HepG2 (cell line): Measurements from ENCODE around the gene FAM199X. TPM values are rescaled to one million over a fixed set of nuclear protein-coding genes. Genes with fewer than 3 reads are reported as not detected.

Experiments
- ELF3 ChIP-seq: IDR thresholded peaks from 2 replicates; pipeline ENCODE4 v1.6.1; 2016; ENCODE audit warnings: missing genetic modification reagents, missing compliant biosample characterization
- HMGXB4 ChIP-seq, 2 experiments: sonication (generic) in 1 of 2; formaldehyde crosslinking in 1 of 2; IDR thresholded peaks; 2 replicates each; pipeline versions ENCODE4 v1.4.0 to v1.6.1; 2018 to 2020; ENCODE audit warnings: missing genetic modification reagents in 2 of 2, borderline replicate concordance in 1 of 2, low read depth in 1 of 2, mild to moderate bottlenecking in 1 of 2, missing biosample characterization in 1 of 2
- MAFF ChIP-seq: IDR thresholded peaks from 2 replicates; pipeline ENCODE4 v1.6.1; 2011; ENCODE audit warnings: low read depth, low read length, improper control_type of control experiment
- NR1H2 ChIP-seq: sonication (generic); formaldehyde crosslinking; IDR thresholded peaks from 2 replicates; pipeline ENCODE4 v1.8.1; 2022; ENCODE audit warnings: low read depth, missing genetic modification reagents, borderline replicate concordance
- POGZ ChIP-seq: sonication (generic); formaldehyde crosslinking; IDR thresholded peaks from 2 replicates; pipeline ENCODE4 v1.4.0; 2020; ENCODE audit warnings: mild to moderate bottlenecking, missing genetic modification reagents
- RORA ChIP-seq: sonication (generic); formaldehyde crosslinking; IDR thresholded peaks from 2 replicates; pipeline ENCODE4 v1.5.0; 2020; ENCODE audit warnings: mild to moderate bottlenecking, missing genetic modification reagents, moderate library complexity
- SMARCE1 ChIP-seq: fragments of 450-650 bp; IDR thresholded peaks from 2 replicates; pipeline ENCODE4 v1.6.1; 2017; ENCODE audit warnings: borderline replicate concordance
- SMC3 ChIP-seq: IDR thresholded peaks from 2 replicates; pipeline ENCODE4 v1.6.1; 2011; ENCODE audit warnings: low read length, improper control_type of control experiment
- SYNCRIP ChIP-seq: fragments of 200-400 bp; formaldehyde crosslinking; IDR thresholded peaks from 2 replicates; pipeline ENCODE4 v1.6.1; 2018; ENCODE audit warnings: mild to moderate bottlenecking, low read depth, low read length; ENCODE audit not compliant: insufficient read depth
- TRIM24 ChIP-seq: sonication (generic); formaldehyde crosslinking; IDR thresholded peaks from 2 replicates; pipeline ENCODE4 v1.8.0; 2022; ENCODE audit warnings: mild to moderate bottlenecking, missing genetic modification reagents
- WIZ ChIP-seq: sonication (generic); formaldehyde crosslinking; IDR thresholded peaks from 2 replicates; pipeline ENCODE4 v1.5.1; 2020; ENCODE audit warnings: mild to moderate bottlenecking, missing genetic modification reagents
- YY1 ChIP-seq: IDR thresholded peaks from 2 replicates; pipeline ENCODE4 v1.6.1; 2011; ENCODE audit warnings: low read length, low read depth, moderate library complexity, mild to moderate bottlenecking; ENCODE audit not compliant: insufficient read depth, insufficient replicate concordance
- ZNF34 ChIP-seq: sonication (generic); formaldehyde crosslinking; IDR thresholded peaks from 2 replicates; pipeline ENCODE4 v1.4.0; 2020; ENCODE audit warnings: mild to moderate bottlenecking, missing genetic modification reagents, borderline replicate concordance
- polyA plus RNA-seq, 8 experiments: library from polyadenylated mRNA; depleted of rRNA in 3 of 8; stranded (reverse) in 7 of 8; unstranded in 1 of 8; fragments of >200 nt; fragmentation: Illumina TruSeq in 4 of 8; extraction: Trizol in 4 of 8; gene quantifications; 2 replicates each; pipeline versions ENCODE4 v1.2.1 to v1.2.3, GENCODE V29; 2011 to 2016; ENCODE audit warnings: low read depth in 4 of 8, missing spikeins in 1 of 8, mixed read lengths in 1 of 8; ENCODE audit not compliant: insufficient read depth in 1 of 8
- total RNA-seq, 5 experiments: library from RNA; depleted of rRNA; stranded (reverse); fragments of >200 nt; fragmentation: Illumina TruSeq; extraction: Trizol; gene quantifications; 2 replicates each; pipeline ENCODE4 v1.2.3, GENCODE V29; 2016; ENCODE audit warnings: low read depth in 1 of 5
- TF ChIP-seq, protein P1 (sequence below): sonication (generic); formaldehyde crosslinking; IDR thresholded peaks from 2 replicates; pipeline ENCODE4 v1.5.1; 2020; ENCODE audit warnings: missing genetic modification reagents, mild to moderate bottlenecking, borderline replicate concordance
- TF ChIP-seq, protein P2 (sequence below): sonication (generic); formaldehyde crosslinking; IDR thresholded peaks from 2 replicates; pipeline ENCODE4 v1.5.1; 2020; ENCODE audit warnings: mild to moderate bottlenecking, missing genetic modification reagents, moderate library complexity
- TF ChIP-seq, protein P3 (sequence below): sonication (generic); formaldehyde crosslinking; IDR thresholded peaks from 2 replicates; pipeline ENCODE4 v1.9.0; 2022; ENCODE audit warnings: low read depth, missing genetic modification reagents

Gene FAM199X
- total and polyA plus RNA-seq, 2 of the 13 experiments (the other 11 are each of a cell fraction or from before 2014, with no cell fraction given) = 5.1 to 18.0 TPM

- TF ChIP-seq, protein P1, sequence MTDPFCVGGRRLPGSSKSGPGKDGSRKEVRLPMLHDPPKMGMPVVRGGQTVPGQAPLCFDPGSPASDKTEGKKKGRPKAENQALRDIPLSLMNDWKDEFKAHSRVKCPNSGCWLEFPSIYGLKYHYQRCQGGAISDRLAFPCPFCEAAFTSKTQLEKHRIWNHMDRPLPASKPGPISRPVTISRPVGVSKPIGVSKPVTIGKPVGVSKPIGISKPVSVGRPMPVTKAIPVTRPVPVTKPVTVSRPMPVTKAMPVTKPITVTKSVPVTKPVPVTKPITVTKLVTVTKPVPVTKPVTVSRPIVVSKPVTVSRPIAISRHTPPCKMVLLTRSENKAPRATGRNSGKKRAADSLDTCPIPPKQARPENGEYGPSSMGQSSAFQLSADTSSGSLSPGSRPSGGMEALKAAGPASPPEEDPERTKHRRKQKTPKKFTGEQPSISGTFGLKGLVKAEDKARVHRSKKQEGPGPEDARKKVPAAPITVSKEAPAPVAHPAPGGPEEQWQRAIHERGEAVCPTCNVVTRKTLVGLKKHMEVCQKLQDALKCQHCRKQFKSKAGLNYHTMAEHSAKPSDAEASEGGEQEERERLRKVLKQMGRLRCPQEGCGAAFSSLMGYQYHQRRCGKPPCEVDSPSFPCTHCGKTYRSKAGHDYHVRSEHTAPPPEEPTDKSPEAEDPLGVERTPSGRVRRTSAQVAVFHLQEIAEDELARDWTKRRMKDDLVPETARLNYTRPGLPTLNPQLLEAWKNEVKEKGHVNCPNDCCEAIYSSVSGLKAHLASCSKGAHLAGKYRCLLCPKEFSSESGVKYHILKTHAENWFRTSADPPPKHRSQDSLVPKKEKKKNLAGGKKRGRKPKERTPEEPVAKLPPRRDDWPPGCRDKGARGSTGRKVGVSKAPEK (CRISPR knock-in tag) = no peak
- no peak for TF ChIP-seq WIZ
- TF ChIP-seq SMARCE1 = no peak
- TF ChIP-seq POGZ (CRISPR knock-in tag) = no peak
- TF ChIP-seq ELF3 (CRISPR knock-in tag) = no peak
- TF ChIP-seq MAFF = no peak
- no peak for TF ChIP-seq TRIM24 (CRISPR knock-in tag)
- TF ChIP-seq YY1 = no peak
- TF ChIP-seq ZNF34 (CRISPR knock-in tag) = no peak
- TF ChIP-seq NR1H2 (CRISPR knock-in tag) = no peak
- TF ChIP-seq RORA (CRISPR knock-in tag) = no peak
- TF ChIP-seq, protein P2, sequence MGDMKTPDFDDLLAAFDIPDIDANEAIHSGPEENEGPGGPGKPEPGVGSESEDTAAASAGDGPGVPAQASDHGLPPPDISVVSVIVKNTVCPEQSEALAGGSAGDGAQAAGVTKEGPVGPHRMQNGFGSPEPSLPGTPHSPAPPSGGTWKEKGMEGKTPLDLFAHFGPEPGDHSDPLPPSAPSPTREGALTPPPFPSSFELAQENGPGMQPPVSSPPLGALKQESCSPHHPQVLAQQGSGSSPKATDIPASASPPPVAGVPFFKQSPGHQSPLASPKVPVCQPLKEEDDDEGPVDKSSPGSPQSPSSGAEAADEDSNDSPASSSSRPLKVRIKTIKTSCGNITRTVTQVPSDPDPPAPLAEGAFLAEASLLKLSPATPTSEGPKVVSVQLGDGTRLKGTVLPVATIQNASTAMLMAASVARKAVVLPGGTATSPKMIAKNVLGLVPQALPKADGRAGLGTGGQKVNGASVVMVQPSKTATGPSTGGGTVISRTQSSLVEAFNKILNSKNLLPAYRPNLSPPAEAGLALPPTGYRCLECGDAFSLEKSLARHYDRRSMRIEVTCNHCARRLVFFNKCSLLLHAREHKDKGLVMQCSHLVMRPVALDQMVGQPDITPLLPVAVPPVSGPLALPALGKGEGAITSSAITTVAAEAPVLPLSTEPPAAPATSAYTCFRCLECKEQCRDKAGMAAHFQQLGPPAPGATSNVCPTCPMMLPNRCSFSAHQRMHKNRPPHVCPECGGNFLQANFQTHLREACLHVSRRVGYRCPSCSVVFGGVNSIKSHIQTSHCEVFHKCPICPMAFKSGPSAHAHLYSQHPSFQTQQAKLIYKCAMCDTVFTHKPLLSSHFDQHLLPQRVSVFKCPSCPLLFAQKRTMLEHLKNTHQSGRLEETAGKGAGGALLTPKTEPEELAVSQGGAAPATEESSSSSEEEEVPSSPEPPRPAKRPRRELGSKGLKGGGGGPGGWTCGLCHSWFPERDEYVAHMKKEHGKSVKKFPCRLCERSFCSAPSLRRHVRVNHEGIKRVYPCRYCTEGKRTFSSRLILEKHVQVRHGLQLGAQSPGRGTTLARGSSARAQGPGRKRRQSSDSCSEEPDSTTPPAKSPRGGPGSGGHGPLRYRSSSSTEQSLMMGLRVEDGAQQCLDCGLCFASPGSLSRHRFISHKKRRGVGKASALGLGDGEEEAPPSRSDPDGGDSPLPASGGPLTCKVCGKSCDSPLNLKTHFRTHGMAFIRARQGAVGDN = peak; percentile 29
- no peak for TF ChIP-seq SYNCRIP
- no peak for TF ChIP-seq HMGXB4 (CRISPR knock-in tag; IDR thresholded peaks at IDR 0.05; ENCODE audit: borderline replicate concordance in 1 of 2, low read depth in 1 of 2)
- TF ChIP-seq, protein P3, sequence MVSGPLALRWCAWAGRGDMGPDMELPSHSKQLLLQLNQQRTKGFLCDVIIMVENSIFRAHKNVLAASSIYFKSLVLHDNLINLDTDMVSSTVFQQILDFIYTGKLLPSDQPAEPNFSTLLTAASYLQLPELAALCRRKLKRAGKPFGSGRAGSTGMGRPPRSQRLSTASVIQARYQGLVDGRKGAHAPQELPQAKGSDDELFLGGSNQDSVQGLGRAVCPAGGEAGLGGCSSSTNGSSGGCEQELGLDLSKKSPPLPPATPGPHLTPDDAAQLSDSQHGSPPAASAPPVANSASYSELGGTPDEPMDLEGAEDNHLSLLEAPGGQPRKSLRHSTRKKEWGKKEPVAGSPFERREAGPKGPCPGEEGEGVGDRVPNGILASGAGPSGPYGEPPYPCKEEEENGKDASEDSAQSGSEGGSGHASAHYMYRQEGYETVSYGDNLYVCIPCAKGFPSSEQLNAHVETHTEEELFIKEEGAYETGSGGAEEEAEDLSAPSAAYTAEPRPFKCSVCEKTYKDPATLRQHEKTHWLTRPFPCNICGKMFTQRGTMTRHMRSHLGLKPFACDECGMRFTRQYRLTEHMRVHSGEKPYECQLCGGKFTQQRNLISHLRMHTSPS (CRISPR knock-in tag) = no peak
- no peak for TF ChIP-seq SMC3
Observed at GRCh38 chrX:104166735-104167436, 633 bp downstream of the FAM199X start (continued).
